D721Med (cell line): ENCODE measurements around the gene YTHDC1.
"Not testable (repeated sequence)": the region's sequence is repeated elsewhere in the genome, so short reads cannot be mapped to it uniquely, and the experiment has no call there.

Experiments
- DNase-seq: peaks from one replicate; pipeline ENCODE4 v3.0.0; 2011; ENCODE audit warnings: low spot score; ENCODE audit not compliant: insufficient read length
- FAIRE-seq: peaks from 2 replicates; lab custom pipeline; 2011; peaks lifted over from hg19 to GRCh38; lab: Jason Lieb, UNC
- CTCF ChIP-seq: IDR thresholded peaks from 2 replicates; pipeline ENCODE4 v1.5.1; 2012; ENCODE audit warnings: mild to moderate bottlenecking, control low read depth; ENCODE audit not compliant: insufficient read depth; ENCODE audit errors: missing control alignments

Gene YTHDC1

GRCh38 chr4:68349649-68350360 lies at the start of gene YTHDC1:
Gene YTHDC1 (minus strand): TSS chr4:68350090. CDS start chr4:68349753, 337 bp downstream.
- peak; percentile 81 for FAIRE-seq

GRCh38 chr4:68399306-68399705 lies 49.4 kb upstream of the YTHDC1 start:
- no peak for TF ChIP-seq CTCF
- no peak for FAIRE-seq
- DNase-seq, result no peak

More at GRCh38 chr4:68349649-68350360, at the start of gene YTHDC1:
- peak; percentile 90 for DNase-seq
- no peak for TF ChIP-seq CTCF

- FAIRE-seq (no peak), DNase-seq (no peak)
- TF ChIP-seq CTCF, result no peak
Measured at GRCh38 chr4:68396756-68397155, 46.9 kb upstream of the YTHDC1 start.

GRCh38 chr4:68391436-68391835 lies 41.5 kb upstream of the YTHDC1 start:
- FAIRE-seq, result no peak
- no peak for TF ChIP-seq CTCF
- DNase-seq, result no peak

- FAIRE-seq, result no peak
- TF ChIP-seq CTCF, result no peak
- DNase-seq, result no peak
Measured at GRCh38 chr4:68390205-68390935, 40.5 kb upstream of the YTHDC1 start.

- DNase-seq, FAIRE-seq: not testable (repeated sequence)
Measured at GRCh38 chr4:68389386-68389913, 39.6 kb upstream of the YTHDC1 start.

- FAIRE-seq (no peak), DNase-seq (no peak)
- TF ChIP-seq CTCF, result no peak
Measured at GRCh38 chr4:68388347-68388865, 38.5 kb upstream of the YTHDC1 start.
